ENCODE results near the gene BDKRB2.

DNA sequence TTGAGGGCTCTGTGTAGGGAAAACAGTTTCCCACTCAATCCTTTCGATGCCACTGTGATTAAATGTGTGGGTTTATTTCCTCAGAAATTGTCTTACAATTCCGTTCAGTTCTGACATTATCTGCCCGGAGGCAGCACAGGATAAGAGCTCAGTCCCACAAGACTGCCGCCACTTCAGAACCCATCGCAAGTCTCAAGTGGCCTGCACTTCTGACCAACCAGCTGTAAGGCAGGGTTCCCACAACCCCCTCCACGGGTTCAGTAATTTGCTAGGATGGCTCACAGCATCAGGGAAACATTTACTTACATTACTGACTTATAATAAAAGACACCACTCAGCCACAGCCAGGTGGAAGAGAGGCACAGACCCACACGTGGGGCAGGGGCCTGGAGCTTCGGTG lies 17.2 kb downstream of the BDKRB2 start:
- TF ChIP-seq, protein P1, sequence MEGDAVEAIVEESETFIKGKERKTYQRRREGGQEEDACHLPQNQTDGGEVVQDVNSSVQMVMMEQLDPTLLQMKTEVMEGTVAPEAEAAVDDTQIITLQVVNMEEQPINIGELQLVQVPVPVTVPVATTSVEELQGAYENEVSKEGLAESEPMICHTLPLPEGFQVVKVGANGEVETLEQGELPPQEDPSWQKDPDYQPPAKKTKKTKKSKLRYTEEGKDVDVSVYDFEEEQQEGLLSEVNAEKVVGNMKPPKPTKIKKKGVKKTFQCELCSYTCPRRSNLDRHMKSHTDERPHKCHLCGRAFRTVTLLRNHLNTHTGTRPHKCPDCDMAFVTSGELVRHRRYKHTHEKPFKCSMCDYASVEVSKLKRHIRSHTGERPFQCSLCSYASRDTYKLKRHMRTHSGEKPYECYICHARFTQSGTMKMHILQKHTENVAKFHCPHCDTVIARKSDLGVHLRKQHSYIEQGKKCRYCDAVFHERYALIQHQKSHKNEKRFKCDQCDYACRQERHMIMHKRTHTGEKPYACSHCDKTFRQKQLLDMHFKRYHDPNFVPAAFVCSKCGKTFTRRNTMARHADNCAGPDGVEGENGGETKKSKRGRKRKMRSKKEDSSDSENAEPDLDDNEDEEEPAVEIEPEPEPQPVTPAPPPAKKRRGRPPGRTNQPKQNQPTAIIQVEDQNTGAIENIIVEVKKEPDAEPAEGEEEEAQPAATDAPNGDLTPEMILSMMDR (IDR thresholded peaks at IDR 0.05) = no peak
- no peak for TF ChIP-seq POLR2A (IDR thresholded peaks at IDR 0.05)
- no peak for TF ChIP-seq EP300 (IDR thresholded peaks at IDR 0.05)

All from ovary (tissue), 3 donors.